Islet of Langerhans (tissue), 1 donor: ENCODE data around the gene SLFN14.
"Not testable (repeated sequence)": the region's sequence is repeated elsewhere in the genome, so short reads cannot be mapped to it uniquely, and the experiment has no call there.

Experiments
- FAIRE-seq: peaks from one replicate; lab custom pipeline; 2011; peaks lifted over from hg19 to GRCh38; lab: Jason Lieb, UNC

Gene SLFN14

GRCh38 chr17:35521654-35522256 is 38.9 kb downstream of the SLFN14 start:
- not testable (repeated sequence) for FAIRE-seq

- no peak for FAIRE-seq
Measured at GRCh38 chr17:35521150-35521549, 39.5 kb downstream of the SLFN14 start.

- no peak for FAIRE-seq
Measured at GRCh38 chr17:35519906-35520442, 40.6 kb downstream of the SLFN14 start.

- no peak for FAIRE-seq
Measured at GRCh38 chr17:35519439-35519838, 41.2 kb downstream of the SLFN14 start.

GRCh38 chr17:35518431-35518830 is 42.2 kb downstream of the SLFN14 start:
- not testable (repeated sequence) for FAIRE-seq

GRCh38 chr17:35515027-35515426 is 45.6 kb downstream of the SLFN14 start:
- FAIRE-seq, result no peak

GRCh38 chr17:35514564-35514963 is 46.1 kb downstream of the SLFN14 start:
- FAIRE-seq, result no peak
